H1 (cell line): Measurements from ENCODE around the gene EDDM3A. TPM values are rescaled to one million over a fixed set of nuclear protein-coding genes. Genes with fewer than 3 reads are reported as not detected.

Experiments used
- CTCF ChIA-PET: fragments of 300-600 bp; sonication (Branson Sonifier 250); formaldehyde crosslinking; loops from one replicate; lab custom pipeline; 2021; ENCODE audit not compliant: partially characterized antibody; lab: Charles Lee
- POLR2A ChIA-PET: fragments of 300-600 bp; sonication (Branson Sonifier 250); formaldehyde crosslinking; loops from one replicate; lab custom pipeline; 2021; ENCODE audit warnings: inconsistent platforms; ENCODE audit not compliant: partially characterized antibody; lab: Charles Lee
- DNase-seq, 2 experiments: peaks; one replicate each; pipeline versions ENCODE4 v3.0.0 to v3.0.0-alpha.2; 2010 to 2022; ENCODE audit warnings: low spot score in 2 of 2, low read depth in 1 of 2, mixed read lengths in 1 of 2
- FAIRE-seq: peaks from 2 replicates; lab custom pipeline; 2011; peaks lifted over from hg19 to GRCh38; lab: Jason Lieb, UNC
- H2AFZ ChIP-seq: 2 replicates; pipeline ENCODE4 v1.8.1; 2012; ENCODE audit warnings: low read length, inconsistent platforms
- H2AK5ac ChIP-seq: 2 replicates; pipeline ENCODE4 v1.6.1; 2013; ENCODE audit warnings: low read depth, low read length
- H2BK120ac ChIP-seq: replicated peaks from 2 replicates; pipeline ENCODE3; 2013; ENCODE audit warnings: low read depth, low read length, inconsistent platforms
- H2BK12ac ChIP-seq: 2 replicates; pipeline ENCODE4 v1.6.1; 2013; ENCODE audit warnings: low read depth, low read length
- H2BK15ac ChIP-seq: 2 replicates; pipeline ENCODE4 v1.6.1; 2013; ENCODE audit warnings: low read length
- H2BK20ac ChIP-seq: 2 replicates; pipeline ENCODE4 v1.6.1; 2013; ENCODE audit warnings: low read length
- H2BK5ac ChIP-seq: 2 replicates; pipeline ENCODE4 v1.6.1; 2013; ENCODE audit warnings: low read depth, low read length
- H3K14ac ChIP-seq: 2 replicates; pipeline ENCODE4 v1.6.1; 2013; ENCODE audit warnings: inconsistent platforms; ENCODE audit not compliant: insufficient read length
- H3K18ac ChIP-seq: 2 replicates; pipeline ENCODE4 v1.6.1; 2013; ENCODE audit warnings: low read length; ENCODE audit errors: extremely low read depth
- H3K23ac ChIP-seq: 2 replicates; pipeline ENCODE4 v1.6.1; 2013; ENCODE audit warnings: inconsistent platforms; ENCODE audit not compliant: insufficient read length
- H3K23me2 ChIP-seq: 2 replicates; pipeline ENCODE4 v1.6.1; 2013; ENCODE audit warnings: low read depth, low read length
- H3K27ac ChIP-seq: 2 replicates; pipeline ENCODE4 v1.6.1; 2011; ENCODE audit warnings: low read depth, low read length, inconsistent platforms
- H3K27me3 ChIP-seq, 4 experiments: replicated peaks in 1 of 4; 1 replicate in 1 of 4; 2 replicates in 3 of 4; pipeline versions ENCODE4 v1.6.1 to v1.8.1; 2011 to 2013; ENCODE audit warnings: low read length in 3 of 4, mild to moderate bottlenecking in 3 of 4, inconsistent platforms in 2 of 4, mixed read lengths in 2 of 4, moderate library complexity in 1 of 4; ENCODE audit not compliant: control insufficient read depth in 3 of 4, insufficient read depth in 3 of 4; ENCODE audit errors: extremely low read depth in 1 of 4
- H3K36me3 ChIP-seq, 4 experiments: 2 replicates each; pipeline versions ENCODE4 v1.6.1 to v1.8.1; 2011 to 2013; ENCODE audit warnings: mild to moderate bottlenecking in 4 of 4, low read length in 3 of 4, moderate library complexity in 2 of 4, control low read depth in 1 of 4, inconsistent platforms in 1 of 4; ENCODE audit not compliant: insufficient read depth in 4 of 4, control insufficient read depth in 2 of 4
- H3K4ac ChIP-seq: replicated peaks from 2 replicates; pipeline ENCODE3; 2013; ENCODE audit warnings: low read length, low read depth, mixed read lengths, inconsistent platforms; ENCODE audit not compliant: insufficient read length
- H3K4me1 ChIP-seq, 4 experiments: replicated peaks in 1 of 4; 1 replicate in 1 of 4; 2 replicates in 3 of 4; pipeline versions ENCODE4 v1.6.1 to v1.8.1; 2011 to 2013; ENCODE audit warnings: low read length in 3 of 4, inconsistent platforms in 2 of 4, mixed read lengths in 1 of 4; ENCODE audit not compliant: insufficient read depth in 4 of 4, control insufficient read depth in 3 of 4
- H3K4me2 ChIP-seq, 2 experiments: 2 replicates each; pipeline versions ENCODE4 v1.6.1 to v1.8.1; 2011 to 2013; ENCODE audit warnings: low read depth in 2 of 2, low read length in 2 of 2, control low read depth in 1 of 2, inconsistent platforms in 1 of 2, mild to moderate bottlenecking in 1 of 2; ENCODE audit not compliant: insufficient read depth in 1 of 2
- H3K4me3 ChIP-seq, 4 experiments: fragments of 200-600, 300-600 bp in 1 of 4; sonication (generic), shearing (Covaris generic), sonication (Bioruptor Twin) in 1 of 4; 2 replicates each; pipeline versions ENCODE4 v1.5.1 to v1.8.1; 2011 to 2016; ENCODE audit warnings: low read length in 4 of 4, low read depth in 3 of 4, control low read depth in 2 of 4, inconsistent platforms in 2 of 4, mild to moderate bottlenecking in 2 of 4, mixed read lengths in 1 of 4, moderate library complexity in 1 of 4; ENCODE audit not compliant: insufficient read depth in 2 of 4; ENCODE audit errors: extremely low read depth in 1 of 4
- H3K56ac ChIP-seq: replicated peaks from 2 replicates; pipeline ENCODE3; 2013; ENCODE audit warnings: low read depth, mild to moderate bottlenecking, mixed read lengths, low read length, inconsistent platforms; ENCODE audit not compliant: insufficient read length
- H3K79me1 ChIP-seq: 2 replicates; pipeline ENCODE4 v1.6.1; 2013; ENCODE audit warnings: low read depth, low read length, control low read depth
- H3K79me2 ChIP-seq, 2 experiments: 2 replicates each; pipeline versions ENCODE4 v1.6.1 to v1.8.1; 2012 to 2013; ENCODE audit warnings: low read length in 2 of 2, mild to moderate bottlenecking in 2 of 2, inconsistent platforms in 1 of 2; ENCODE audit not compliant: insufficient read depth in 2 of 2, control insufficient read depth in 1 of 2
- H3K9ac ChIP-seq, 4 experiments: replicated peaks in 1 of 4; 1 replicate in 1 of 4; 2 replicates in 3 of 4; pipeline versions ENCODE4 v1.6.1 to v1.8.1; 2011 to 2013; ENCODE audit warnings: low read depth in 3 of 4, low read length in 3 of 4, control low read depth in 2 of 4, mild to moderate bottlenecking in 2 of 4, moderate library complexity in 2 of 4, inconsistent platforms in 1 of 4; ENCODE audit errors: extremely low read depth in 1 of 4
- H3K9me3 ChIP-seq, 2 experiments: 2 replicates each; pipeline versions ENCODE4 v1.6.1 to v1.8.1; 2012 to 2013; ENCODE audit warnings: mild to moderate bottlenecking in 2 of 2, moderate library complexity in 2 of 2, control low read depth in 1 of 2, inconsistent platforms in 1 of 2, low read depth in 1 of 2, low read length in 1 of 2, mixed read lengths in 1 of 2; ENCODE audit not compliant: insufficient read depth in 2 of 2
- H4K20me1 ChIP-seq, 2 experiments: replicated peaks in 1 of 2; 2 replicates each; pipeline versions ENCODE3 to v1.8.1; 2011 to 2013; ENCODE audit warnings: inconsistent platforms in 2 of 2, low read length in 2 of 2, mild to moderate bottlenecking in 1 of 2; ENCODE audit not compliant: insufficient read depth in 2 of 2, control insufficient read depth in 1 of 2
- H4K5ac ChIP-seq: 2 replicates; pipeline ENCODE4 v1.6.1; 2013; ENCODE audit warnings: low read length, low read depth, mixed read lengths, inconsistent platforms; ENCODE audit not compliant: insufficient read length
- H4K8ac ChIP-seq: 2 replicates; pipeline ENCODE4 v1.8.0; 2013; ENCODE audit warnings: mild to moderate bottlenecking, moderate library complexity, low read length, inconsistent platforms; ENCODE audit not compliant: insufficient read depth; ENCODE audit errors: extremely low read depth
- H4K91ac ChIP-seq: replicated peaks from 2 replicates; pipeline ENCODE3; 2013; ENCODE audit warnings: low read length, mixed read lengths, inconsistent platforms; ENCODE audit not compliant: insufficient read length
- TBP ChIP-seq: IDR thresholded peaks from 2 replicates; pipeline ENCODE4 v1.6.1; 2011; ENCODE audit warnings: low read depth, low read length, improper control_type of control experiment
- WGBS, 2 experiments: shearing (Covaris generic) in 1 of 2; methylation state at CpG; one replicate each; pipeline versions ENCODE4 v1.1.6 to v1.1.7; 2013 to 2015; ENCODE audit warnings: low lambda C conversion rate in 2 of 2, mixed read lengths in 2 of 2, inconsistent platforms in 1 of 2, low coverage in 1 of 2, missing lambda C conversion rate in 1 of 2; ENCODE audit not compliant: insufficient replicate concordance in 2 of 2, insufficient coverage in 1 of 2, insufficient read length in 1 of 2; ENCODE audit errors: extremely low coverage in 1 of 2, missing lambda C conversion rate in 1 of 2; 5-methylcytosine and 5-hydroxymethylcytosine counted together
- polyA plus RNA-seq, 7 experiments: library from polyadenylated mRNA; depleted of rRNA in 3 of 7; stranded (reverse) in 5 of 7; unstranded in 2 of 7; fragments of >200 nt in 5 of 7; fragments of 200-250 nt in 2 of 7; gene quantifications; 1 replicate in 5 of 7; 2 replicates in 1 of 7; 4 replicates in 1 of 7; pipeline versions ENCODE4 v1.2.1 to v1.2.3, GENCODE V29; 2011 to 2013; ENCODE audit warnings: missing spikeins in 2 of 7, mixed read lengths in 2 of 7
- total RNA-seq: library from RNA; stranded (reverse); fragmentation: NEBNext Ultra II Directional; extraction: Animal tissue kit (Norgen Biotek cat#: 25700); gene quantifications from 2 replicates; pipeline ENCODE4 v1.2.1, GENCODE V29; 2021
- TF ChIP-seq, protein P1 (sequence below), 3 experiments: IDR thresholded peaks; 1 replicate in 2 of 3; 2 replicates in 1 of 3; pipeline versions ENCODE4 v1.5.1 to v1.6.1; 2011; ENCODE audit warnings: low read length in 3 of 3, mild to moderate bottlenecking in 3 of 3, inconsistent platforms in 2 of 3, low read depth in 1 of 3, moderate library complexity in 1 of 3; ENCODE audit not compliant: insufficient read depth in 1 of 3; ENCODE audit errors: control extremely low read depth in 1 of 3

EDDM3A gene
- total and polyA plus RNA-seq, 2 of the 8 experiments (the other 6 are each of a cell fraction or from before 2014, with no cell fraction given): 0.09 TPM; not detected in 1

DNA sequence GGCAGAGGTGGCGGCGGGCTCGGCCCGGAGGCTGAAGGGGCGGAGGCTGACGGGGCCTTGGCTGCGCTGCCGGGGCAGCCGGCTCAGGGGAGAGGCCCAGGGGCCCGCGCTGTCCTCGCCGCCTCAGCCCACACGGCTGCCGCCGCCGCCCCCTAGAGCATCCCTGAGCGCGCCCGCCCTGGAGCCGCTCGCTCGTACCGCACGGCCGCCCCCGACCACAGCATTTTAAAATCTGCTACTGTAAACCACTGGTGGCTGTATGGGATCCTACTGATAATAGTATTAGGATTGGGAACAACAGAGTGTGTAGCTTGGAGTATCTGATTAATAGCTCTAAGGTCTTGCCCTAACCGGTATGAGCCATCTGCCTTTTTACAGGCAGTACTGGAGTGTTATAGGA is 22.2 kb upstream of the EDDM3A start:
- H2BK20ac ChIP-seq: no peak overlapping the region
- peaks cover 0 to 3% (median 0%) of the 10 kb centered on the region in 4 experiments; a peak in 1 of 7 replicates for H3K27me3 ChIP-seq
- no peak overlapping the region for H3K14ac ChIP-seq
- POLR2A ChIA-PET: interaction anchor here (0.6 kb wide), 1 partner anchor 57 kb away, joined by 3 read pairs; no protein-coding TSS in a partner anchor
- FAIRE-seq (no peak), DNase-seq (peak in 1 of 2 experiments; percentile 59)
- no peaks in the 10 kb centered on the region for H4K20me1 ChIP-seq
- no peak overlapping the region for H2BK120ac ChIP-seq
- no peak overlapping the region for H3K9ac ChIP-seq
- H3K79me1 ChIP-seq: no peaks in the 10 kb centered on the region
- no peak overlapping the region for H3K4me2 ChIP-seq
- H3K79me2 ChIP-seq: no peaks in the 10 kb centered on the region
- H3K4me3 ChIP-seq: no peak overlapping the region
- peak overlapping the region; percentile 57; the same call in 1 of the 2 replicates for H2AFZ ChIP-seq
- no peaks in the 10 kb centered on the region for H3K36me3 ChIP-seq
- H2AK5ac ChIP-seq: no peak overlapping the region
- no peak overlapping the region for H3K18ac ChIP-seq
- H2BK15ac ChIP-seq: no peak overlapping the region
- no peak overlapping the region for H2BK5ac ChIP-seq
- H3K23me2 ChIP-seq: no peaks in the 10 kb centered on the region; the same call in 1 of the 2 replicates
- H3K4ac ChIP-seq: no peak overlapping the region
- no peak overlapping the region for H4K5ac ChIP-seq
- WGBS, 2 experiments: 80% methylated on average over 16 of the region's 28 CpGs; no CpG with 5 or more reads in 1 of the 2 experiments
- TF ChIP-seq, protein P1, sequence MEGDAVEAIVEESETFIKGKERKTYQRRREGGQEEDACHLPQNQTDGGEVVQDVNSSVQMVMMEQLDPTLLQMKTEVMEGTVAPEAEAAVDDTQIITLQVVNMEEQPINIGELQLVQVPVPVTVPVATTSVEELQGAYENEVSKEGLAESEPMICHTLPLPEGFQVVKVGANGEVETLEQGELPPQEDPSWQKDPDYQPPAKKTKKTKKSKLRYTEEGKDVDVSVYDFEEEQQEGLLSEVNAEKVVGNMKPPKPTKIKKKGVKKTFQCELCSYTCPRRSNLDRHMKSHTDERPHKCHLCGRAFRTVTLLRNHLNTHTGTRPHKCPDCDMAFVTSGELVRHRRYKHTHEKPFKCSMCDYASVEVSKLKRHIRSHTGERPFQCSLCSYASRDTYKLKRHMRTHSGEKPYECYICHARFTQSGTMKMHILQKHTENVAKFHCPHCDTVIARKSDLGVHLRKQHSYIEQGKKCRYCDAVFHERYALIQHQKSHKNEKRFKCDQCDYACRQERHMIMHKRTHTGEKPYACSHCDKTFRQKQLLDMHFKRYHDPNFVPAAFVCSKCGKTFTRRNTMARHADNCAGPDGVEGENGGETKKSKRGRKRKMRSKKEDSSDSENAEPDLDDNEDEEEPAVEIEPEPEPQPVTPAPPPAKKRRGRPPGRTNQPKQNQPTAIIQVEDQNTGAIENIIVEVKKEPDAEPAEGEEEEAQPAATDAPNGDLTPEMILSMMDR (IDR thresholded peaks at IDR 0.05; ENCODE audit: control extremely low read depth in 1 of 3, insufficient read depth in 1 of 3, low read depth in 1 of 3, low read length in 3 of 3): peak; percentile 3 to 14 (median 7); a peak in 3 of 4 replicates
- TF ChIP-seq TBP: no peak
- H3K27ac ChIP-seq: no peak overlapping the region
- CTCF ChIA-PET: interaction anchor here (1.0 to 1.9 kb wide), 3 partner anchors 9 to 124 kb away, joined by 3 to 7 read pairs (median 4); no protein-coding TSS in a partner anchor
- H3K56ac ChIP-seq: no peak overlapping the region
- no peak overlapping the region for H4K8ac ChIP-seq
- H4K91ac ChIP-seq: no peak overlapping the region
- H3K23ac ChIP-seq: no peak overlapping the region
- no peaks in the 10 kb centered on the region for H3K4me1 ChIP-seq
- no peak overlapping the region for H2BK12ac ChIP-seq
- no peaks in the 10 kb centered on the region for H3K9me3 ChIP-seq
